HepG2 (cell line): ENCODE measurements around the gene RAB43. TPM values are rescaled to one million over a fixed set of nuclear protein-coding genes. Genes with fewer than 3 reads are reported as not detected.

ENCODE experiments used
- DMAP1 ChIP-seq: IDR thresholded peaks from 2 replicates; pipeline ENCODE4 v1.6.1; 2016
- FOXK1 ChIP-seq: sonication (generic); formaldehyde crosslinking; IDR thresholded peaks from 2 replicates; pipeline ENCODE4 v1.4.0; 2020; ENCODE audit warnings: low read depth, missing genetic modification reagents, borderline replicate concordance
- FOXK2 ChIP-seq: fragments of 450-650 bp; IDR thresholded peaks from 2 replicates; pipeline ENCODE4 v1.6.1; 2016
- IKZF4 ChIP-seq: sonication (generic); formaldehyde crosslinking; IDR thresholded peaks from 2 replicates; pipeline ENCODE4 v1.5.1; 2020; ENCODE audit warnings: borderline replicate concordance, mild to moderate bottlenecking, low read depth, missing genetic modification reagents; ENCODE audit errors: not compliant biosample characterization
- MIER3 ChIP-seq: IDR thresholded peaks from 2 replicates; pipeline ENCODE4 v1.6.1; 2016; ENCODE audit warnings: missing compliant biosample characterization, borderline replicate concordance
- MTA3 ChIP-seq: sonication (generic); formaldehyde crosslinking; IDR thresholded peaks from 2 replicates; pipeline ENCODE4 v1.4.0; 2020; ENCODE audit warnings: missing genetic modification reagents
- NFIC ChIP-seq: IDR thresholded peaks from 2 replicates; pipeline ENCODE4 v1.6.1; 2012; ENCODE audit warnings: mild to moderate bottlenecking, low read length, inconsistent platforms
- RAD51 ChIP-seq: fragments of 450-650 bp; IDR thresholded peaks from 2 replicates; pipeline ENCODE4 v1.6.1; 2016; ENCODE audit warnings: borderline replicate concordance
- WIZ ChIP-seq: sonication (generic); formaldehyde crosslinking; IDR thresholded peaks from 2 replicates; pipeline ENCODE4 v1.5.1; 2020; ENCODE audit warnings: mild to moderate bottlenecking, missing genetic modification reagents
- ZBTB20 ChIP-seq: sonication (generic); formaldehyde crosslinking; IDR thresholded peaks from 2 replicates; pipeline ENCODE4 v1.8.1; 2023; ENCODE audit warnings: missing genetic modification reagents, low read depth, mild to moderate bottlenecking, borderline replicate concordance
- ZFYVE20 ChIP-seq: sonication (generic); formaldehyde crosslinking; IDR thresholded peaks from 2 replicates; pipeline ENCODE4 v1.8.0; 2023; ENCODE audit warnings: low read depth, mild to moderate bottlenecking, moderate library complexity, missing genetic modification reagents, borderline replicate concordance
- ZNF431 ChIP-seq: sonication (generic); formaldehyde crosslinking; IDR thresholded peaks from 2 replicates; pipeline ENCODE4 v1.9.0; 2022; ENCODE audit warnings: missing genetic modification reagents, low read depth, mild to moderate bottlenecking, borderline replicate concordance
- ZNF468 ChIP-seq: sonication (generic); formaldehyde crosslinking; IDR thresholded peaks from 2 replicates; pipeline ENCODE4 v1.8.0; 2022; ENCODE audit warnings: mild to moderate bottlenecking, moderate library complexity, missing genetic modification reagents
- ZNF574 ChIP-seq: sonication (generic); formaldehyde crosslinking; IDR thresholded peaks from 2 replicates; pipeline ENCODE4 v1.4.0; 2020; ENCODE audit warnings: missing genetic modification reagents
- ZNF629 ChIP-seq: sonication (generic); formaldehyde crosslinking; conservative IDR thresholded peaks from 2 replicates; pipeline ENCODE4 v1.5.0; 2020; ENCODE audit warnings: missing genetic modification reagents
- ZNF672 ChIP-seq: sonication (generic); formaldehyde crosslinking; IDR thresholded peaks from 2 replicates; pipeline ENCODE4 v1.8.1; 2022; ENCODE audit warnings: missing genetic modification reagents
- ZNF777 ChIP-seq: sonication (generic); formaldehyde crosslinking; IDR thresholded peaks from 2 replicates; pipeline ENCODE4 v1.4.0; 2020; ENCODE audit warnings: missing genetic modification reagents
- polyA plus RNA-seq, 8 experiments: library from polyadenylated mRNA; depleted of rRNA in 3 of 8; stranded (reverse) in 7 of 8; unstranded in 1 of 8; fragments of >200 nt; fragmentation: Illumina TruSeq in 4 of 8; extraction: Trizol in 4 of 8; gene quantifications; 2 replicates each; pipeline versions ENCODE4 v1.2.1 to v1.2.3, GENCODE V29; 2011 to 2016; ENCODE audit warnings: low read depth in 4 of 8, missing spikeins in 1 of 8, mixed read lengths in 1 of 8; ENCODE audit not compliant: insufficient read depth in 1 of 8
- total RNA-seq, 5 experiments: library from RNA; depleted of rRNA; stranded (reverse); fragments of >200 nt; fragmentation: Illumina TruSeq; extraction: Trizol; gene quantifications; 2 replicates each; pipeline ENCODE4 v1.2.3, GENCODE V29; 2016; ENCODE audit warnings: low read depth in 1 of 5
- TF ChIP-seq, protein P1 (sequence below): sonication (generic); formaldehyde crosslinking; IDR thresholded peaks from 2 replicates; pipeline ENCODE4 v1.9.0; 2021; ENCODE audit warnings: mild to moderate bottlenecking, missing genetic modification reagents
- TF ChIP-seq, protein P2 (sequence below): sonication (generic); formaldehyde crosslinking; IDR thresholded peaks from 2 replicates; pipeline ENCODE4 v1.4.0; 2020; ENCODE audit warnings: missing genetic modification reagents

The RAB43 gene
- total and polyA plus RNA-seq, 2 of the 13 experiments (the other 11 are each of a cell fraction or from before 2014, with no cell fraction given), result 11.8 to 18.4 TPM

DNA sequence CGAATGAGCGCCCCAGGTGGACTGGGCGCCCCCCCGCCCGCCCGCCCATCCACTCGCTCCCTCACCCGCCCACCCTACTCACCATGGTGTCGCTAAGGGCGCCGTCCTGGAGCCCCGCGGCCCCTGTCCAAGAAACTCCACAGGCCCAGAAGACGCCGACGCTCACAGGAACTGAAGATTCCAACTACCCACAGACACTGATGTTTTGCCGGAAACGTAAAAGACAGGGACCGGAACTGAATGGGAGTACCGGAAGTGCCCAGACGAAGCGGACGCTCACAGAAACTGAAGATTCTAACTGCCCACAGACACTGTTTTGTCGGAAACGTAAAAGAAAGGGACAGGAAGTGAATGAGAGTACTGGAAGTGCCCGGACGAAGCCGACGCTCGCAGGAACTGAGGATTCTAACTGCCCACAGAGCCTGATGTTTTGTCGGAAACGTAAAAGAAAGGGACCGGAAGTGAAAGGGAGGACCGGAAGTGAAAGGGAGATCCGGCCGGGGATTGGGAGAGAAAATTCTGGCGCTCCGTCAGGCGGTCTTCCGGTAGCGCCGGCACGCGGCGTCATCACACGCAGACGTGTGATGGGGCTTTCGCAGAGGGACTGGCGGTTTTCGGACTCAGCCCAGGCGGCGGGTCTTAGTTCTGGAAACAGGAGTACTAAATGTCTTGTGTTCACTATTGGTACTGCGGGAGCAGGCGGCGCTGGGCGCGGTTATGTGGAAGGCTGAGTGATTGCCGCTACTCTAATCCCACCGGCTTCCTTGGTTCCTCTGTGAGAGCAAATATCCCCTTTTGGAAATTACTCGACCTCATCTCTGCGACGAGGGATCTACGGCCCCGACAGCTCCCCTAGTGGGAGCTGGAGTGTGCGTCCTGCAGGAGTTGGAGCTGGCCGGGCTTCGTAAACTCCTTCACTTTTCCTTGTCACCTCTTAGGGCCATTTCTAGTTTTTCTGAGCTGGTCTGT lies 39.6 kb upstream of the RAB43 start, which contains the start of gene ISY1 (continued):
- TF ChIP-seq, protein P1, sequence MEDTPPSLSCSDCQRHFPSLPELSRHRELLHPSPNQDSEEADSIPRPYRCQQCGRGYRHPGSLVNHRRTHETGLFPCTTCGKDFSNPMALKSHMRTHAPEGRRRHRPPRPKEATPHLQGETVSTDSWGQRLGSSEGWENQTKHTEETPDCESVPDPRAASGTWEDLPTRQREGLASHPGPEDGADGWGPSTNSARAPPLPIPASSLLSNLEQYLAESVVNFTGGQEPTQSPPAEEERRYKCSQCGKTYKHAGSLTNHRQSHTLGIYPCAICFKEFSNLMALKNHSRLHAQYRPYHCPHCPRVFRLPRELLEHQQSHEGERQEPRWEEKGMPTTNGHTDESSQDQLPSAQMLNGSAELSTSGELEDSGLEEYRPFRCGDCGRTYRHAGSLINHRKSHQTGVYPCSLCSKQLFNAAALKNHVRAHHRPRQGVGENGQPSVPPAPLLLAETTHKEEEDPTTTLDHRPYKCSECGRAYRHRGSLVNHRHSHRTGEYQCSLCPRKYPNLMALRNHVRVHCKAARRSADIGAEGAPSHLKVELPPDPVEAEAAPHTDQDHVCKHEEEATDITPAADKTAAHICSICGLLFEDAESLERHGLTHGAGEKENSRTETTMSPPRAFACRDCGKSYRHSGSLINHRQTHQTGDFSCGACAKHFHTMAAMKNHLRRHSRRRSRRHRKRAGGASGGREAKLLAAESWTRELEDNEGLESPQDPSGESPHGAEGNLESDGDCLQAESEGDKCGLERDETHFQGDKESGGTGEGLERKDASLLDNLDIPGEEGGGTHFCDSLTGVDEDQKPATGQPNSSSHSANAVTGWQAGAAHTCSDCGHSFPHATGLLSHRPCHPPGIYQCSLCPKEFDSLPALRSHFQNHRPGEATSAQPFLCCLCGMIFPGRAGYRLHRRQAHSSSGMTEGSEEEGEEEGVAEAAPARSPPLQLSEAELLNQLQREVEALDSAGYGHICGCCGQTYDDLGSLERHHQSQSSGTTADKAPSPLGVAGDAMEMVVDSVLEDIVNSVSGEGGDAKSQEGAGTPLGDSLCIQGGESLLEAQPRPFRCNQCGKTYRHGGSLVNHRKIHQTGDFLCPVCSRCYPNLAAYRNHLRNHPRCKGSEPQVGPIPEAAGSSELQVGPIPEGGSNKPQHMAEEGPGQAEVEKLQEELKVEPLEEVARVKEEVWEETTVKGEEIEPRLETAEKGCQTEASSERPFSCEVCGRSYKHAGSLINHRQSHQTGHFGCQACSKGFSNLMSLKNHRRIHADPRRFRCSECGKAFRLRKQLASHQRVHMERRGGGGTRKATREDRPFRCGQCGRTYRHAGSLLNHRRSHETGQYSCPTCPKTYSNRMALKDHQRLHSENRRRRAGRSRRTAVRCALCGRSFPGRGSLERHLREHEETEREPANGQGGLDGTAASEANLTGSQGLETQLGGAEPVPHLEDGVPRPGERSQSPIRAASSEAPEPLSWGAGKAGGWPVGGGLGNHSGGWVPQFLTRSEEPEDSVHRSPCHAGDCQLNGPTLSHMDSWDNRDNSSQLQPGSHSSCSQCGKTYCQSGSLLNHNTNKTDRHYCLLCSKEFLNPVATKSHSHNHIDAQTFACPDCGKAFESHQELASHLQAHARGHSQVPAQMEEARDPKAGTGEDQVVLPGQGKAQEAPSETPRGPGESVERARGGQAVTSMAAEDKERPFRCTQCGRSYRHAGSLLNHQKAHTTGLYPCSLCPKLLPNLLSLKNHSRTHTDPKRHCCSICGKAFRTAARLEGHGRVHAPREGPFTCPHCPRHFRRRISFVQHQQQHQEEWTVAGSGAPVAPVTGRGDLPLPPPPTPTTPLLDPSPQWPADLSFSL (CRISPR knock-in tag), result no peak
- no peak for TF ChIP-seq RAD51
- no peak for TF ChIP-seq MTA3 (CRISPR knock-in tag)
- TF ChIP-seq IKZF4, result no peak
- no peak; the same call in 1 of the 2 replicates for TF ChIP-seq ZBTB20 (CRISPR knock-in tag)
- peak; percentile 45; the same call in 1 of the 2 replicates for TF ChIP-seq FOXK2
- TF ChIP-seq ZNF629 (CRISPR knock-in tag), result no peak
- no peak for TF ChIP-seq ZNF468 (CRISPR knock-in tag)
- TF ChIP-seq MIER3 (CRISPR knock-in tag), result no peak; the same call in 1 of the 2 replicates
- peak; percentile 95 for TF ChIP-seq ZNF574
- peak; percentile 95 for TF ChIP-seq FOXK1 (CRISPR knock-in tag)
- peak; percentile 82; the same call in 1 of the 2 replicates for TF ChIP-seq ZNF777 (CRISPR knock-in tag)
- peak; percentile 79 for TF ChIP-seq NFIC
- TF ChIP-seq DMAP1 (CRISPR knock-in tag), result peak; percentile 70; the same call in 1 of the 2 replicates
- TF ChIP-seq, protein P2, sequence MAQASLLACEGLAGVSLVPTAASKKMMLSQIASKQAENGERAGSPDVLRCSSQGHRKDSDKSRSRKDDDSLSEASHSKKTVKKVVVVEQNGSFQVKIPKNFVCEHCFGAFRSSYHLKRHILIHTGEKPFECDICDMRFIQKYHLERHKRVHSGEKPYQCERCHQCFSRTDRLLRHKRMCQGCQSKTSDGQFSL (CRISPR knock-in tag), result no peak
- no peak for TF ChIP-seq WIZ
- no peak for TF ChIP-seq ZFYVE20 (CRISPR knock-in tag)
- TF ChIP-seq ZNF672 (CRISPR knock-in tag), result no peak
- TF ChIP-seq ZNF431 (CRISPR knock-in tag), result no peak; the same call in 1 of the 2 replicates
